Retinal pigment epithelial cell (primary cell): ENCODE results near the gene GRAP2.

ENCODE experiments used
- DNase-seq: peaks from one replicate; pipeline ENCODE4 v3.0.0-alpha.2; 2010; ENCODE audit warnings: low read depth
- H3K4me3 ChIP-seq: 2 replicates; pipeline ENCODE4 v1.5.1; 2011; ENCODE audit warnings: mild to moderate bottlenecking, low read length, control low read depth, moderate library complexity
- TF ChIP-seq, protein P1 (sequence below): conservative IDR thresholded peaks from 2 replicates; pipeline ENCODE4 v1.5.1; 2011; ENCODE audit warnings: low read depth, low read length, control low read depth, inconsistent platforms

GRAP2 gene

DNA sequence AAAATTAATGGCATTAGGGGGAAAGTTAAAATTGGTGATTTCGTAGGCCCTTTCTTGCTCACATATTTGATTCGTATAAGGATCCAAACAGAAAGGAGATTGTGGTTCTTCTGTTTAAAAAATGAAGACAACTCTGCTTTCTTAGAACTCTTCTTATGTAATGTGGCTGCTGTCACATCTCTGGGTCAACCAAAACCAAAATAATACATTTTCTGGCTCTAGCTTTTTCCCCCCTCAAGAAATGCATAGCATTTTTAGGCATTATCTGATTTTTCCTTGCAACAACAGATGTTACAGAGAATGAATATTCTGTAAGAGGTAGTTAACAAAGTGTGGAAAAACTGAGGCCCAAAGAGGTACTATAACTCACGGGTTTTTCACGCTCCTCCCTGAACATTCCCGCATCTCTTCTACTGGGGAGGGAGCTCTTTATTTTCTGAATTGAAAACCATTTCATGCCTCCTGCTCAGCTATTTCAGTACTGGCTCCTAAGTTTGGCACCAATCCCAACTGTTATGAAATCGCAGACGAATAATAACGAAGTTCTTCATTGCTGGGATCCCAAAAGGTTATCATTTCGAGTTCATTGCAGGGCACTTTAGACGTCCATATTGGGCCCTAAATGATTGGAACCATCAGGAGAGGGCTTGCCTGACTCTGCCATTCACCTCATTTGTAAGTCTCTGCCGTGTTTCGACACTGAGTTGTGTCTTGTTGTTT, 17.1 kb downstream of the GRAP2 start:
- TF ChIP-seq, protein P1, sequence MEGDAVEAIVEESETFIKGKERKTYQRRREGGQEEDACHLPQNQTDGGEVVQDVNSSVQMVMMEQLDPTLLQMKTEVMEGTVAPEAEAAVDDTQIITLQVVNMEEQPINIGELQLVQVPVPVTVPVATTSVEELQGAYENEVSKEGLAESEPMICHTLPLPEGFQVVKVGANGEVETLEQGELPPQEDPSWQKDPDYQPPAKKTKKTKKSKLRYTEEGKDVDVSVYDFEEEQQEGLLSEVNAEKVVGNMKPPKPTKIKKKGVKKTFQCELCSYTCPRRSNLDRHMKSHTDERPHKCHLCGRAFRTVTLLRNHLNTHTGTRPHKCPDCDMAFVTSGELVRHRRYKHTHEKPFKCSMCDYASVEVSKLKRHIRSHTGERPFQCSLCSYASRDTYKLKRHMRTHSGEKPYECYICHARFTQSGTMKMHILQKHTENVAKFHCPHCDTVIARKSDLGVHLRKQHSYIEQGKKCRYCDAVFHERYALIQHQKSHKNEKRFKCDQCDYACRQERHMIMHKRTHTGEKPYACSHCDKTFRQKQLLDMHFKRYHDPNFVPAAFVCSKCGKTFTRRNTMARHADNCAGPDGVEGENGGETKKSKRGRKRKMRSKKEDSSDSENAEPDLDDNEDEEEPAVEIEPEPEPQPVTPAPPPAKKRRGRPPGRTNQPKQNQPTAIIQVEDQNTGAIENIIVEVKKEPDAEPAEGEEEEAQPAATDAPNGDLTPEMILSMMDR: no peak
- H3K4me3 ChIP-seq: no peak overlapping the region
- no peak for DNase-seq

DNA sequence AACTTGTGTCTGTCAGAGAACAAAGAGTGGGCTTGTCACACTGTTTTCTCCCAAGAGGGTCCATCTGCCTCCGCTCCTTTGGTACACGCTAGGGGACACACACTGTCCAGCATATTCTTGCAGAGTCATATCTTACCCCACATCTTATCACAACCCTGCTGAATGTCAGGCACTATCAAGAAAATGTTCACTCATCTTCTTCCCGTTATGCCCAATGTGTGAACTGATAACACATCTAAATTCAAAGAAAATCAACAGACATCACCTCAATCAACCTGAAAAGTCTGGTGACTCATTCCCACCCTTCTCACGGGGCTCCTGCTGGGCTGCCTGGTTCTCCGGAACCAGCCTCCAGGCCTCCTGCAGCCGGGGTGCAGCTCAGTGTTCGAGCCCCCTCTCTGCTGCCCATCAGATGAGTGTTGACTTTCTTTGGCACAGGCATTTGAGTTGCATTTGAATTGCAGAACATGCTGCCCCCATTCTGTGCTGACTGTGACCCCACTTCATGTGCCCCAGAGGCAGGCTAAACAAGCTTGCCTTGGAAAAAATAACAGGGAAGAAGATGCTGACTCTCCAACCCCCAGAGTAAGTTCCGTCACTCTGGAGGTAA, 19.4 kb downstream of the GRAP2 start:
- no peak for DNase-seq
- no peak overlapping the region for H3K4me3 ChIP-seq

DNA sequence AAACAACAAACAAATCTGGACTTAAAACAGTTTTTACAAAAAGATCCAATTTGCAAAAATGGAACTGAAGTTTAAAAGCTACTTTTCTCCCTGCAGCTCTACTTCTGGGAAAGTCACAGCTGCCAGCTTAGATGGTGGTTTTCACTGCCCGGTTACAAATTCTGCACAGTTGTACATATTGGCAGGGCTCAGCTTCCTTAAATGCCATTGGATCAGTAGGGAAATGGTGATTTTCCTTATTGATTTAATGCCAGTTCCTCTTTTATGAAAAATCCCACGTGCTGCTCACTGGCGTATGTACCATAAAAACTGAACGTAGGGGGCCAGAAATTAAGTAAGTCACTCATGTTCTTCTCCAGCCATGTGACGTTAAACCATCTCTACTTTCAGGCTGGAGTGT, 22.8 kb downstream of the GRAP2 start:
- H3K4me3 ChIP-seq: no peak overlapping the region
- TF ChIP-seq, protein P1: no peak
- DNase-seq: no peak

More for the DNA sequence above, 19.4 kb downstream of the GRAP2 start:
- TF ChIP-seq, protein P1: no peak

DNA sequence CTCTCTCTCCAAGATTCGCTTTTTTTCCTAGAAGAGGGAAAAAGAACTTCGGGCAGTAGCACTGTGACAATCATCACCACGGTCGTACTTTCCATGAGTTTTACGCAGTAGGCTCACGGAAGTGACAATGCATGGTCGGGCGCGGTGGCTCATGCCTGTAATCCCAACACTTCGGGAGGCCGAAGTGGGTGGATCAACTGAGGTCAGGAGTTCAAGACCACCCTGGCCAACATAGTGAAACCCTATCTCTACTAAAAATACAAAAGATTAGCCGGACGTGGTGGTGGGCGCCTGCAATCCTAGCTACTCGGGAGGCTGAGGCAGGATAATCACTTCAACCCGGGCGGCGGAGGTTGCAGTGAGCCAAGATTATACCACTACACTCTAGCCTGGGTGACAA, 23.4 kb downstream of the GRAP2 start:
- TF ChIP-seq, protein P1: no peak
- DNase-seq: no peak

DNA sequence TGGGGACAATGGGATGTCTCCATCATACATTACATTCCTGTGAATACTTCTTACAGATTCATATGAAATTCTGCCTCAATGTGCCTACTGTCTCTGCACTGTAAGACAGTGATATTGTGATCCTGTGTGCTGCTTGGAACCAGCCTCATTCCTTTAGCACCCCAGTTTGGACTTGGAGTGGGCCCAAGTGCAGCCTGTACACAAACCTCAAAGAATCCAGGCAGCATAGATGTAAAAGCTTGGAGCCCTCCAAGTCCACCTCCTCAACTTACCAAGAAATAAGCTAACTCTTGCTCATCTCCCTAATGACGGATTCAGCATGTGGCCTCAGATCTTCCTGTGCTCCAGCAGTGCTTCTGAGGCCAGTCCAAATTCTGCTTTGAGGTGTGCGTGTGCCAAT, 24.4 kb downstream of the GRAP2 start:
- no peak overlapping the region for H3K4me3 ChIP-seq
- TF ChIP-seq, protein P1: no peak
- no peak for DNase-seq

More for the DNA sequence above, 23.4 kb downstream of the GRAP2 start:
- H3K4me3 ChIP-seq: no peak overlapping the region

DNA sequence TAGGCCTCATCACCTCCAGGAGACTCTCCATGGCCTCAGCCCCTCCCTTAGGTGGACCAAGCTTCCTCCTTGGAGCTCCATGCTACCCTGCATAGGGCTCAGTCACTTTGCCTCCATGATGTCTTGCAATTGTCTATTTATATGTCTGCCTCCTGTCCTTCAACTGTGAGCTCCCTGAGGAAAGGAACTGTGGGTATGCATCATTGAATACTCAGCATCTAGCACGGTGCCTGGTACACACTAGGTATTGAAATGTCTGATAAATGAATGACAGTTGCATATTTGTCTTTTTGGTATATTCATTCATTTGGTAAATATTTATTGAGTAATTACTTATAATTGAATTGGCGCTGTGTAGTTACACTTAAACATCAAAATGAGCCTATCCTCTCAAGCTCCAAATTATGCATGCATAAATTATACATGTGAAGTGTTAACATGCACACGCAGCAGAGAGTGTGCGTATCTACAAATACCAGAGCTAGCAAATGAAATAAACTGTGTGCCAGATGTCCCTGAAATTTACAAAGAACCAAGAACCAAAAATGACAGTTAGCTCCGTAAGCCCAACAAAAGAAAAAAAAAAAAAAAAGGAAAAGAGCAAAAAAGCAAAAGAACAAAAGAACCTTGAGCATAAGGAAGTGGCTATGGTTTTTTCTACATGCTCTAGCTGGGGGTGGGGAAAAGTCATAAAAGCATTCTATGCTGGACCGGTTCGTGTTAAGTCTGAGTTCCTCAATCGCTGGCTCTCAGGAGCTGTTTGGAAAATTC, 25.2 kb downstream of the GRAP2 start:
- TF ChIP-seq, protein P1: no peak
- DNase-seq: no peak

More for the DNA sequence above, 25.2 kb downstream of the GRAP2 start:
- no peak overlapping the region for H3K4me3 ChIP-seq
